ENCODE measurements around the gene CSRP2. TPM values are rescaled to one million over a fixed set of nuclear protein-coding genes. Genes with fewer than 3 reads are reported as not detected.

The CSRP2 gene
- total and polyA plus RNA-seq, 2 of the 8 experiments (the other 6 are each of a cell fraction or from before 2014, with no cell fraction given) = 149 to 227 TPM

DNA sequence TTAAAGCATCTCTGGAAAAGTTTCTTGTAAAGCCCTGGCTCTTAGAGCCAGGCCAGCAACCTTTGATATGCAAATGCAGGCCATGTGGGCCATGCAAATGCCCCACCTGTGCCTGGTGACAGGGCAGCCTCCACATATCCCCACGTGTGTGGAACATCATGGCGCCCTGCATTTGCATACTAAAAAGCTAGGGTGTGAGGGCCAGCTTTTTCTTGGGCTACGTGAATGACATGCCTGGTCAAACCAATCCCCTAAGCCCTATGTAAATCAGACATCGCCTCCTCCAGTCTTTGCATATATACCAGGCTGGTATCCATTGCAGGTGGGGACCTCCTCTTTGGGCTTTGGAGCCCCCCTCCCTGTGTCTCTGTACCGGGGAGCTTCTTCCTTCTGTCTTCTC lies 6.4 kb downstream of the CSRP2 start:
- Histone ChIP-seq H3K79me1 (ENCODE audit: low read depth, low read length) (peaks cover 22% of the 10 kb centered on the region), H3K23ac (ENCODE audit: insufficient read length) (no peak overlapping the region), H3K23me2 (ENCODE audit: low read depth, low read length) (peaks cover under 1% of the 10 kb centered on the region; the same call in 1 of the 2 replicates), H3K27ac (ENCODE audit: low read depth, low read length) (no peak overlapping the region), H3K4me2 (ENCODE audit: insufficient read depth in 1 of 2, low read depth in 2 of 2, low read length in 2 of 2) (peak overlapping the region; percentile 17 to 54; a peak in 3 of 4 replicates), H4K8ac (ENCODE audit: extremely low read depth, insufficient read depth, low read length) (no peak overlapping the region), H2AFZ (ENCODE audit: low read length) (no peak overlapping the region), H2BK15ac (ENCODE audit: low read length) (no peak overlapping the region), H2BK12ac (ENCODE audit: low read depth, low read length) (no peak overlapping the region), H2BK20ac (ENCODE audit: low read length) (no peak overlapping the region), H3K9ac (replicated peaks in 1 of 4; ENCODE audit: extremely low read depth in 1 of 4, low read depth in 3 of 4, low read length in 3 of 4) (no peak overlapping the region), H4K5ac (ENCODE audit: insufficient read length, low read depth, low read length) (no peak overlapping the region), H3K4me3 (ENCODE audit: extremely low read depth in 1 of 4, insufficient read depth in 2 of 4, low read depth in 3 of 4, low read length in 4 of 4) (peak overlapping the region in 1 of 4 experiments; percentile 34; a peak in 1 of 8 replicates), H3K18ac (ENCODE audit: extremely low read depth, low read length) (no peak overlapping the region), H4K91ac (replicated peaks; ENCODE audit: insufficient read length, low read length) (no peak overlapping the region), H3K4me1 (replicated peaks in 1 of 4; ENCODE audit: control insufficient read depth in 3 of 4, insufficient read depth in 4 of 4, low read length in 3 of 4) (peaks cover 5 to 22% (median 16%) of the 10 kb centered on the region in 4 experiments; a peak in 5 of 7 replicates), H4K20me1 (replicated peaks in 1 of 2; ENCODE audit: control insufficient read depth in 1 of 2, insufficient read depth in 2 of 2, low read length in 2 of 2) (peaks cover 4 to 9% of the 10 kb centered on the region in 2 experiments), H2AK5ac (ENCODE audit: low read depth, low read length) (no peak overlapping the region), H2BK120ac (replicated peaks; ENCODE audit: low read depth, low read length) (no peak overlapping the region), H3K36me3 (ENCODE audit: control insufficient read depth in 2 of 4, insufficient read depth in 4 of 4, low read length in 3 of 4) (peaks cover 0 to 2% (median 0%) of the 10 kb centered on the region in 4 experiments; a peak in 1 of 8 replicates), H3K14ac (ENCODE audit: insufficient read length) (no peak overlapping the region), H3K9me3 (ENCODE audit: insufficient read depth in 2 of 2, low read depth in 1 of 2, low read length in 1 of 2) (no peaks in the 10 kb centered on the region), H2BK5ac (ENCODE audit: low read depth, low read length) (no peak overlapping the region), H3K4ac (replicated peaks; ENCODE audit: insufficient read length, low read depth, low read length) (no peak overlapping the region), H3K56ac (replicated peaks; ENCODE audit: insufficient read length, low read depth, low read length) (no peak overlapping the region), H3K27me3 (replicated peaks in 1 of 4; ENCODE audit: control insufficient read depth in 3 of 4, extremely low read depth in 1 of 4, insufficient read depth in 3 of 4, low read length in 3 of 4) (no peaks in the 10 kb centered on the region), H3K79me2 (ENCODE audit: control insufficient read depth in 1 of 2, insufficient read depth in 2 of 2, low read length in 2 of 2) (peaks cover 6 to 87% of the 10 kb centered on the region in 2 experiments)
- 37% methylated on average over 5 of the region's 5 CpGs; no CpG with 5 or more reads in 1 of the 2 experiments for WGBS, 2 experiments (ENCODE audit: extremely low coverage in 1 of 2, insufficient coverage in 1 of 2, insufficient read length in 1 of 2, insufficient replicate concordance in 2 of 2, low coverage in 1 of 2, low lambda C conversion rate in 2 of 2, missing lambda C conversion rate in 1 of 2)
- FAIRE-seq = peak; percentile 74
- no peak for DNase-seq (ENCODE audit: low read depth in 1 of 2, low spot score in 2 of 2)
- CTCF ChIA-PET (ENCODE audit: partially characterized antibody) = interaction anchor here (0.6 to 2.0 kb wide), 9 partner anchors 10 to 694 kb away, joined by 3 to 6 read pairs (median 3); no protein-coding TSS in a partner anchor
- POLR2A ChIA-PET (ENCODE audit: partially characterized antibody) = interaction anchor here (0.6 to 1.7 kb wide), 9 partner anchors 10 to 246 kb away, joined by 3 to 5 read pairs (median 3); no protein-coding TSS in a partner anchor
- TF ChIP-seq, protein P1, sequence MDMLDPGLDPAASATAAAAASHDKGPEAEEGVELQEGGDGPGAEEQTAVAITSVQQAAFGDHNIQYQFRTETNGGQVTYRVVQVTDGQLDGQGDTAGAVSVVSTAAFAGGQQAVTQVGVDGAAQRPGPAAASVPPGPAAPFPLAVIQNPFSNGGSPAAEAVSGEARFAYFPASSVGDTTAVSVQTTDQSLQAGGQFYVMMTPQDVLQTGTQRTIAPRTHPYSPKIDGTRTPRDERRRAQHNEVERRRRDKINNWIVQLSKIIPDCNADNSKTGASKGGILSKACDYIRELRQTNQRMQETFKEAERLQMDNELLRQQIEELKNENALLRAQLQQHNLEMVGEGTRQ (IDR thresholded peaks at IDR 0.05; ENCODE audit: low read length) = peak; percentile 34; the same call in 1 of the 2 replicates
- TF ChIP-seq, protein P2, sequence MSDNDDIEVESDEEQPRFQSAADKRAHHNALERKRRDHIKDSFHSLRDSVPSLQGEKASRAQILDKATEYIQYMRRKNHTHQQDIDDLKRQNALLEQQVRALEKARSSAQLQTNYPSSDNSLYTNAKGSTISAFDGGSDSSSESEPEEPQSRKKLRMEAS (IDR thresholded peaks at IDR 0.05) = peak; percentile 94
- TF ChIP-seq SIN3A (conservative IDR thresholded peaks at IDR 0.05 in 1 of 2, IDR thresholded peaks at IDR 0.05 in 1 of 2; ENCODE audit: low read depth in 1 of 2, low read length in 2 of 2) (peak; percentile 85 to 97; a peak in 3 of 4 replicates), NRF1 (IDR thresholded peaks at IDR 0.05; ENCODE audit: low read depth, low read length) (no peak), CBX8 (IDR thresholded peaks at IDR 0.05; ENCODE audit: borderline replicate concordance, low read depth, low read length) (no peak), YY1 (IDR thresholded peaks at IDR 0.05; ENCODE audit: low read depth, low read length) (peak; percentile 90), SP2 (IDR thresholded peaks at IDR 0.05; ENCODE audit: low read length) (no peak), KDM5A (IDR thresholded peaks at IDR 0.05; ENCODE audit: low read length) (no peak)
- TF ChIP-seq, protein P3, sequence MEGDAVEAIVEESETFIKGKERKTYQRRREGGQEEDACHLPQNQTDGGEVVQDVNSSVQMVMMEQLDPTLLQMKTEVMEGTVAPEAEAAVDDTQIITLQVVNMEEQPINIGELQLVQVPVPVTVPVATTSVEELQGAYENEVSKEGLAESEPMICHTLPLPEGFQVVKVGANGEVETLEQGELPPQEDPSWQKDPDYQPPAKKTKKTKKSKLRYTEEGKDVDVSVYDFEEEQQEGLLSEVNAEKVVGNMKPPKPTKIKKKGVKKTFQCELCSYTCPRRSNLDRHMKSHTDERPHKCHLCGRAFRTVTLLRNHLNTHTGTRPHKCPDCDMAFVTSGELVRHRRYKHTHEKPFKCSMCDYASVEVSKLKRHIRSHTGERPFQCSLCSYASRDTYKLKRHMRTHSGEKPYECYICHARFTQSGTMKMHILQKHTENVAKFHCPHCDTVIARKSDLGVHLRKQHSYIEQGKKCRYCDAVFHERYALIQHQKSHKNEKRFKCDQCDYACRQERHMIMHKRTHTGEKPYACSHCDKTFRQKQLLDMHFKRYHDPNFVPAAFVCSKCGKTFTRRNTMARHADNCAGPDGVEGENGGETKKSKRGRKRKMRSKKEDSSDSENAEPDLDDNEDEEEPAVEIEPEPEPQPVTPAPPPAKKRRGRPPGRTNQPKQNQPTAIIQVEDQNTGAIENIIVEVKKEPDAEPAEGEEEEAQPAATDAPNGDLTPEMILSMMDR (IDR thresholded peaks at IDR 0.05; ENCODE audit: control extremely low read depth in 1 of 3, insufficient read depth in 1 of 3, low read depth in 1 of 3, low read length in 3 of 3) = no peak

Data from H1 (cell line).